Astrocyte (in vitro differentiated cells and primary cell): ENCODE data around the gene VAMP8. TPM values are rescaled to one million over a fixed set of nuclear protein-coding genes. Genes with fewer than 3 reads are reported as not detected.
A peak's percentile ranks its signal among the peaks of the same experiment; 100 is the strongest.

Source experiments
- DNase-seq: peaks from one replicate; pipeline ENCODE4 v3.0.0-alpha.2; 2010; ENCODE audit warnings: low read depth
- FAIRE-seq: peaks from 2 replicates; lab custom pipeline; 2011; peaks lifted over from hg19 to GRCh38; lab: Jason Lieb, UNC
- H2AFZ ChIP-seq: 2 replicates; pipeline ENCODE4 v1.6.0; 2012; ENCODE audit warnings: low read depth, low read length, inconsistent platforms
- H3K27ac ChIP-seq: 2 replicates; pipeline ENCODE4 v1.5.1; 2011; ENCODE audit warnings: low read depth, low read length, inconsistent platforms
- H3K27me3 ChIP-seq: 2 replicates; pipeline ENCODE4 v1.6.0; 2011; ENCODE audit warnings: low read length, inconsistent platforms; ENCODE audit not compliant: insufficient read depth
- H3K36me3 ChIP-seq: 2 replicates; pipeline ENCODE4 v1.5.1; 2011; ENCODE audit warnings: low read length, inconsistent platforms; ENCODE audit not compliant: insufficient read depth
- H3K4me1 ChIP-seq: 2 replicates; pipeline ENCODE4 v1.5.1; 2011; ENCODE audit warnings: low read length, inconsistent platforms; ENCODE audit not compliant: insufficient read depth
- H3K4me2 ChIP-seq: 2 replicates; pipeline ENCODE4 v1.6.0; 2012; ENCODE audit warnings: low read length, inconsistent platforms
- H3K4me3 ChIP-seq: 2 replicates; pipeline ENCODE4 v1.5.1; 2011; ENCODE audit warnings: low read depth, mild to moderate bottlenecking, low read length, inconsistent platforms; ENCODE audit not compliant: insufficient read depth
- H3K79me2 ChIP-seq: 2 replicates; pipeline ENCODE4 v1.6.0; 2012; ENCODE audit warnings: mild to moderate bottlenecking, low read length, inconsistent platforms; ENCODE audit not compliant: insufficient read depth
- H3K9ac ChIP-seq: 2 replicates; pipeline ENCODE4 v1.6.0; 2012; ENCODE audit warnings: mild to moderate bottlenecking, low read length, inconsistent platforms
- H3K9me3 ChIP-seq: 2 replicates; pipeline ENCODE4 v1.5.1; 2012; ENCODE audit warnings: low read depth, mild to moderate bottlenecking, low read length, inconsistent platforms; ENCODE audit not compliant: insufficient read depth
- H4K20me1 ChIP-seq: 2 replicates; pipeline ENCODE4 v1.6.0; 2012; ENCODE audit warnings: low read length, inconsistent platforms; ENCODE audit not compliant: insufficient read depth
- H3K27ac Mint-ChIP-seq: one replicate; pipeline ENCODE4 v1.8.0; 2021; ENCODE audit warnings: mild to moderate bottlenecking, mixed read lengths; ENCODE audit not compliant: unreplicated experiment
- H3K27me3 Mint-ChIP-seq: one replicate; pipeline ENCODE4 v1.8.0; 2021; ENCODE audit warnings: low read depth, mixed read lengths; ENCODE audit not compliant: unreplicated experiment
- H3K36me3 Mint-ChIP-seq: one replicate; pipeline ENCODE4 v1.8.0; 2021; ENCODE audit warnings: low read depth, mixed read lengths; ENCODE audit not compliant: unreplicated experiment
- H3K4me1 Mint-ChIP-seq: one replicate; pipeline ENCODE4 v1.8.0; 2021; ENCODE audit warnings: low read depth, mixed read lengths; ENCODE audit not compliant: unreplicated experiment
- H3K4me3 Mint-ChIP-seq: one replicate; pipeline ENCODE4 v1.8.0; 2021; ENCODE audit warnings: mild to moderate bottlenecking, moderate library complexity, mixed read lengths; ENCODE audit not compliant: unreplicated experiment
- H3K9me3 Mint-ChIP-seq: one replicate; pipeline ENCODE4 v1.8.0; 2021; ENCODE audit warnings: mild to moderate bottlenecking, mixed read lengths; ENCODE audit not compliant: unreplicated experiment
- CTCF ChIP-seq: IDR thresholded peaks from 2 replicates; pipeline ENCODE4 v1.5.1; 2011; ENCODE audit warnings: low read depth, mild to moderate bottlenecking, inconsistent platforms, low read length, moderate library complexity; ENCODE audit not compliant: insufficient read depth
- EZH2 ChIP-seq: IDR thresholded peaks from 2 replicates; pipeline ENCODE4 v1.6.1; 2012; ENCODE audit warnings: mild to moderate bottlenecking, low read length, inconsistent platforms; ENCODE audit not compliant: insufficient read depth
- total RNA-seq: library from RNA; stranded (reverse); gene quantifications from 2 replicates; pipeline ENCODE4 v1.2.1, GENCODE V29; 2021

VAMP8 gene
- total RNA-seq, 1 donor from 2014 or later: 35.3 TPM

GRCh38 chr2:85534099-85534498, 43.3 kb upstream of the VAMP8 start:
- DNase-seq: no peak
- no peak overlapping the region for H3K4me3 ChIP-seq
- Mint-ChIP-seq H3K4me1 (peaks cover 10% of the 10 kb centered on the region), H3K4me3 (no peak overlapping the region), H3K27me3 (peaks cover under 1% of the 10 kb centered on the region), H3K9me3 (no peaks in the 10 kb centered on the region), H3K36me3 (no peaks in the 10 kb centered on the region), H3K27ac (no peak overlapping the region)
- H2AFZ ChIP-seq: no peak overlapping the region
- H3K4me2 ChIP-seq: no peak overlapping the region
- no peaks in the 10 kb centered on the region for H3K27me3 ChIP-seq
- peaks cover 20% of the 10 kb centered on the region for H3K79me2 ChIP-seq
- no peaks in the 10 kb centered on the region for H3K9me3 ChIP-seq
- FAIRE-seq: no peak
- peaks cover 18% of the 10 kb centered on the region for H3K4me1 ChIP-seq
- TF ChIP-seq CTCF (no peak), EZH2 (no peak)
- no peak overlapping the region for H3K9ac ChIP-seq
- no peak overlapping the region for H3K27ac ChIP-seq
- peaks cover under 1% of the 10 kb centered on the region for H4K20me1 ChIP-seq
- H3K36me3 ChIP-seq: no peaks in the 10 kb centered on the region

GRCh38 chr2:85534881-85535280, 42.5 kb upstream of the VAMP8 start:
- Histone ChIP-seq H3K9ac (no peak overlapping the region), H3K36me3 (no peaks in the 10 kb centered on the region), H3K27me3 (no peaks in the 10 kb centered on the region), H3K79me2 (peaks cover 28% of the 10 kb centered on the region), H3K4me1 (peaks cover 18% of the 10 kb centered on the region), H3K9me3 (no peaks in the 10 kb centered on the region), H4K20me1 (peaks cover 8% of the 10 kb centered on the region), H3K27ac (no peak overlapping the region), H3K4me2 (no peak overlapping the region), H3K4me3 (no peak overlapping the region), H2AFZ (no peak overlapping the region)
- Mint-ChIP-seq H3K4me1 (peaks cover 10% of the 10 kb centered on the region), H3K27ac (peak overlapping the region; percentile 34), H3K27me3 (no peaks in the 10 kb centered on the region), H3K4me3 (no peak overlapping the region), H3K36me3 (no peaks in the 10 kb centered on the region), H3K9me3 (no peaks in the 10 kb centered on the region)
- FAIRE-seq (no peak), DNase-seq (no peak)
- TF ChIP-seq CTCF (no peak), EZH2 (no peak)

GRCh38 chr2:85536479-85536878, 40.9 kb upstream of the VAMP8 start:
- Mint-ChIP-seq H3K36me3 (peaks cover 6% of the 10 kb centered on the region), H3K4me1 (peaks cover 15% of the 10 kb centered on the region), H3K27ac (peak overlapping the region; percentile 56), H3K9me3 (no peaks in the 10 kb centered on the region), H3K27me3 (no peaks in the 10 kb centered on the region), H3K4me3 (peak overlapping the region; percentile 91)
- Histone ChIP-seq H3K27ac (peak overlapping the region; percentile 99), H3K4me2 (peak overlapping the region; percentile 97), H3K4me1 (peaks cover 21% of the 10 kb centered on the region), H2AFZ (peak overlapping the region; percentile 28), H3K9me3 (no peaks in the 10 kb centered on the region), H3K79me2 (peaks cover 44% of the 10 kb centered on the region), H3K27me3 (no peaks in the 10 kb centered on the region), H4K20me1 (peaks cover 24% of the 10 kb centered on the region), H3K36me3 (peaks cover 11% of the 10 kb centered on the region), H3K9ac (peak overlapping the region; percentile 99), H3K4me3 (no peak overlapping the region)
- TF ChIP-seq CTCF (no peak), EZH2 (no peak)
- FAIRE-seq (no peak), DNase-seq (peak; percentile 80)
